NB4 (cell line): Measurements from ENCODE around the gene SLCO2A1.
A peak's percentile ranks its signal among the peaks of the same experiment; 100 is the strongest.

ENCODE experiments used
- DNase-seq: peaks from one replicate; pipeline ENCODE4 v3.0.0; 2010; ENCODE audit warnings: low read depth
- H3K4me3 ChIP-seq: one replicate; pipeline ENCODE4 v1.5.1; 2011; ENCODE audit warnings: mild to moderate bottlenecking, low read depth, low read length, moderate library complexity
- MYC ChIP-seq: IDR thresholded peaks from 2 replicates; pipeline ENCODE4 v1.6.1; 2011; ENCODE audit warnings: low read depth, low read length
- POLR2A ChIP-seq: IDR thresholded peaks from 2 replicates; pipeline ENCODE4 v1.6.1; 2011; ENCODE audit warnings: mild to moderate bottlenecking; ENCODE audit not compliant: insufficient read length; ENCODE audit errors: extremely low read depth
- TF ChIP-seq, protein P1 (sequence below): IDR thresholded peaks from 2 replicates; pipeline ENCODE4 v1.6.1; 2011; ENCODE audit warnings: low read depth, low read length
- TF ChIP-seq, protein P2 (sequence below): IDR thresholded peaks from one replicate; pipeline ENCODE4 v1.5.1; 2012; ENCODE audit warnings: low read depth, low read length

The SLCO2A1 gene

DNA sequence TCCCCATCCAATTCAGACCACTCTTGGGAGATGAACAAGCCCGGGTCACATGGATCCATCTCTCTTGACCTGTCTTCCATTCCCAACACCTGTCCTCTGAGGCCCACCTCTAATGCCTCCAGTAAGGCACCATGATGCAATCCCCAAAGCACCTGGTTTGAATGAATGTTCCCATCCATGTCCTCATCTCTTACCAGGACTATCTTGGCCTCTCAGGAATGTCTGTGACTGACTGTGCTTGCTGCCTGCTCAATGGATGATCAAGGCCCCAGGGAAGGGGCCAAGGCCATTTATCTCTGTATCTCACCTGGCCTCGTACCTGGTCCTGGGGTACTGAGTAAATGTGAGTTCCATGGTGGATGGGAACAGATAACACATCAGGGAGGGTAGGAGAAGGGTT, 49.7 kb downstream of the SLCO2A1 start:
- TF ChIP-seq, protein P1, sequence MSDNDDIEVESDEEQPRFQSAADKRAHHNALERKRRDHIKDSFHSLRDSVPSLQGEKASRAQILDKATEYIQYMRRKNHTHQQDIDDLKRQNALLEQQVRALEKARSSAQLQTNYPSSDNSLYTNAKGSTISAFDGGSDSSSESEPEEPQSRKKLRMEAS = no peak
- no peak for TF ChIP-seq MYC
- TF ChIP-seq, protein P2, sequence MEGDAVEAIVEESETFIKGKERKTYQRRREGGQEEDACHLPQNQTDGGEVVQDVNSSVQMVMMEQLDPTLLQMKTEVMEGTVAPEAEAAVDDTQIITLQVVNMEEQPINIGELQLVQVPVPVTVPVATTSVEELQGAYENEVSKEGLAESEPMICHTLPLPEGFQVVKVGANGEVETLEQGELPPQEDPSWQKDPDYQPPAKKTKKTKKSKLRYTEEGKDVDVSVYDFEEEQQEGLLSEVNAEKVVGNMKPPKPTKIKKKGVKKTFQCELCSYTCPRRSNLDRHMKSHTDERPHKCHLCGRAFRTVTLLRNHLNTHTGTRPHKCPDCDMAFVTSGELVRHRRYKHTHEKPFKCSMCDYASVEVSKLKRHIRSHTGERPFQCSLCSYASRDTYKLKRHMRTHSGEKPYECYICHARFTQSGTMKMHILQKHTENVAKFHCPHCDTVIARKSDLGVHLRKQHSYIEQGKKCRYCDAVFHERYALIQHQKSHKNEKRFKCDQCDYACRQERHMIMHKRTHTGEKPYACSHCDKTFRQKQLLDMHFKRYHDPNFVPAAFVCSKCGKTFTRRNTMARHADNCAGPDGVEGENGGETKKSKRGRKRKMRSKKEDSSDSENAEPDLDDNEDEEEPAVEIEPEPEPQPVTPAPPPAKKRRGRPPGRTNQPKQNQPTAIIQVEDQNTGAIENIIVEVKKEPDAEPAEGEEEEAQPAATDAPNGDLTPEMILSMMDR = no peak
- no peak for TF ChIP-seq POLR2A
- no peak for DNase-seq
- no peak overlapping the region for H3K4me3 ChIP-seq

DNA sequence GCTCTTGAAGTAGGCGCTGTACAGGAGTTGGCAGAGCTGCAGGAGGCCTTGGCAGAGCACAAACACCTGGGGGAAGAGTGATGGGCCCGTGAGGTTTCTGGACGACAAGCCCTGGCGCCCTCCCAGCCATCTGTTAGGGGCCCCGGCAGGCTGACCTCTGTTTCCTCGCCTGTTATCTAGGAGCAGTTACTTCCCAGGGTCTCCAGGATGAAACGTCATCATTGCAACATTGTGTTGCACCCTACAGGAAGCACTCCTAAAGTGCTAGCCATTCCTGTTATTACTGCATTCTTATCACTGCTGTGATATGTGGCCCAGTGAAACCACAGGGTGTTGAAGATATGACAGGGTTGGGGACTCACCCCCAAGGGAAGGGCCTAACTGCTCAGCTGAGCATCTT, 50.2 kb downstream of the SLCO2A1 start:
- TF ChIP-seq, protein P2 = no peak
- TF ChIP-seq, protein P1 = no peak
- no peak for TF ChIP-seq MYC
- TF ChIP-seq POLR2A = no peak
- H3K4me3 ChIP-seq = no peak overlapping the region
- peak; percentile 76 for DNase-seq

GRCh38 chr3:133977568-133977967, 52.2 kb downstream of the SLCO2A1 start:
- TF ChIP-seq, protein P2 = no peak
- no peak for TF ChIP-seq POLR2A
- TF ChIP-seq, protein P1 = no peak
- TF ChIP-seq MYC = no peak

DNA sequence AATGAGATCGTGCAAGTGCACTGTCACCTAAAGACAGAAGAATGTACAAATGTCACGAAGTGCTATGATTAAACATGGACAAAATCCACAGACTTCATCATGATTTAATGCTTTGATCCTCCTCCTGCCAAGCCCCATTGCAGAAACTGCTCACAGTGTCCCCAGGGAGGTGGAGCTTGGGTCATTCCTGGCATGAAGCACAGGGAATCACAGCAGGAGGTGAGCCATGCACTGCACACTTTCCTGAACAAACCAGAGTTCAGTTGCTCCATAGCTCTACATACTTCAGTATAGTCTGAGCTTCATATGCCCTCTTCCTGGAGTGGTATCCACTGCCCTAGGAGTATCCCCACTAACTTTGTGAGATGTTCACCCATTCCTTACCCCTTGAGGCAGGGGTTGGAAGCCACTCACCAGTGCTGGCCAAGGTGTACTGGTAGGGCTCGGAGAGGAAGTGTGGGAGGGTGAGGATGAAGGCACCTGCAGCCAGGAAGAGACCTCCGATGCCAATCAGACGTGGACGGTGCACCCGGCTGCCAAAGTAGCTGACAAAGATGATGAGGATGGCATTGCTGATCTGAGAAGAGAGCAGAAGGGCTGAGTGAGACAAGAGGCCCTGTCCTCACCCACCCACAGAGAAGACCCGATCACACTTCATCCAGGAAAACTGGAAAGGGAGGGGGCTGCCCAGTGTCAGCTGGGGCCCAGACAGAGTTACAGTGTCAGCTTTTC, 56.3 kb downstream of the SLCO2A1 start:
- no peak overlapping the region for H3K4me3 ChIP-seq
- DNase-seq = no peak
- TF ChIP-seq, protein P2 = no peak
- TF ChIP-seq POLR2A = no peak
- no peak for TF ChIP-seq MYC
- TF ChIP-seq, protein P1 = no peak

More at GRCh38 chr3:133977568-133977967, 52.2 kb downstream of the SLCO2A1 start:
- DNase-seq = no peak
- H3K4me3 ChIP-seq = no peak overlapping the region

DNA sequence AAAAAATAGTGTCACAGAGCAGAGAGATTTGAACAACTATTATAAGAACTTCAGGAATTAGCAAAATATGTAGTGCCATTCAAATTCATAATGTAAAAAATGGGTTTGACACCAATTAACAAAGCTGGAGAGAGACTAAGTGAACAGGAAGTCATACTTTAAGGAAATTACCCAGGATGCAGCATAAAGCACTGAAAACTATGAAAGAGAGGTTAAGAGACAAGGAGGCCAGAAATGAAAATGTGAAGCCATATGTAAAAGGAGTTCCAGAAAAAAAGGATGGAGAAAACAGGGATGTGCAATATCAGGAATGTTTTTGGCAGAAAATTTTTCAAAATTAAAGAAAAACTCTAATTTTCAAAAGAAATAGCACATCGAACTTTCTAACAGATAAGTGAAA, 57.6 kb downstream of the SLCO2A1 start:
- TF ChIP-seq MYC (no peak), POLR2A (no peak)
- TF ChIP-seq, protein P2 = no peak
- TF ChIP-seq, protein P1 = no peak
- no peak for DNase-seq
- H3K4me3 ChIP-seq = no peak overlapping the region
